ENCODE results near the gene DNM3.

GRCh38 chr1:172273647-172274396, 432.5 kb downstream of the DNM3 start:
- TF ChIP-seq POLR2A (IDR thresholded peaks at IDR 0.05) (no peak), CTCF (IDR thresholded peaks at IDR 0.05) (no peak)

All from adrenal gland (tissue), 5 donors.